Activated CD4-positive, CD25-positive, alpha-beta regulatory T cell treated with anti-CD3 and anti-CD28 coated beads, Interleukin-2, amount 50 U/mL, for 16 hours (primary cell): Measurements from ENCODE around the gene HSPA4L.

Source experiments
- DNase-seq: peaks from one replicate; pipeline ENCODE4 v3.0.0-alpha.2; 2020; ENCODE audit warnings: low read depth, low spot score

Gene HSPA4L

GRCh38 chr4:127870281-127870680 is 88.2 kb downstream of the HSPA4L start:
- no peak for DNase-seq

DNA sequence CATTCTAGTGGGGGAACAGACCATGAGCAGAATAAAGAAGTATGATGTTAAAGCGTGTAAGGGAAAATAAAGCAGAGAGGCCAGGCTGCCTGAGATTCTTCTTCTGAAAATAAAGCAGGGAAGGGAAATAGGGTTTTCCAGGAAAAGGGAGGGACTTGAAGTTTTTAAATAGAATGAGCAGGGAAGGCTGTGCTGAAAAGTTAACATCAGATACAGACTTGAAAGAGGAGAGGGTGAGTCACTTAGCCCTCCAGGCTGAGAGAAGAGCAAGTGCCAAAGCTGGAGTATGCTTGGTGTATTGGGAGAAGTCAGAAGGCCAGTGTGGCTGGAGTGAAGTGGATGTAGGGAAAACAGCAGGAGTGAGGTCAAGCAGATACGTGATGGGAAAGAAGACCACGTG is 88.6 kb downstream of the HSPA4L start:
- DNase-seq = no peak

DNA sequence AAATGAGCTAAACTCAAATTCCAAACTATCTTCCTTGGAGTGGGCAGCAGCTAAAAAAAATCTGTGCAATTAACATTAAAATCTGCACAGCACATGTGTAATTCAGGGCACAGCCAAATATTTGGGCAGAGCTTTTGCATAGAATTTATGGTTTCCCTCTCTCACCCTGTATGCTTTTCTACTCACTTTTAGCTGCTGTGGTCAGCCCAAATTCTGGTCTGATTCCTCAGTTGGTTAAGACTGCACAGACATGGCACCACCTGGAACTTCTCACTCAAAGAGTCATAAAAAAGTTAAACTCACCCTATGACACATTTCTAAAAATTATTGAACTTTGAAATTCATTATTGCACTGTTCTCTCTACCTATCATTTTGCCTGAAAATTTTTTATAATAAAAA is 93.7 kb downstream of the HSPA4L start:
- no peak for DNase-seq

DNA sequence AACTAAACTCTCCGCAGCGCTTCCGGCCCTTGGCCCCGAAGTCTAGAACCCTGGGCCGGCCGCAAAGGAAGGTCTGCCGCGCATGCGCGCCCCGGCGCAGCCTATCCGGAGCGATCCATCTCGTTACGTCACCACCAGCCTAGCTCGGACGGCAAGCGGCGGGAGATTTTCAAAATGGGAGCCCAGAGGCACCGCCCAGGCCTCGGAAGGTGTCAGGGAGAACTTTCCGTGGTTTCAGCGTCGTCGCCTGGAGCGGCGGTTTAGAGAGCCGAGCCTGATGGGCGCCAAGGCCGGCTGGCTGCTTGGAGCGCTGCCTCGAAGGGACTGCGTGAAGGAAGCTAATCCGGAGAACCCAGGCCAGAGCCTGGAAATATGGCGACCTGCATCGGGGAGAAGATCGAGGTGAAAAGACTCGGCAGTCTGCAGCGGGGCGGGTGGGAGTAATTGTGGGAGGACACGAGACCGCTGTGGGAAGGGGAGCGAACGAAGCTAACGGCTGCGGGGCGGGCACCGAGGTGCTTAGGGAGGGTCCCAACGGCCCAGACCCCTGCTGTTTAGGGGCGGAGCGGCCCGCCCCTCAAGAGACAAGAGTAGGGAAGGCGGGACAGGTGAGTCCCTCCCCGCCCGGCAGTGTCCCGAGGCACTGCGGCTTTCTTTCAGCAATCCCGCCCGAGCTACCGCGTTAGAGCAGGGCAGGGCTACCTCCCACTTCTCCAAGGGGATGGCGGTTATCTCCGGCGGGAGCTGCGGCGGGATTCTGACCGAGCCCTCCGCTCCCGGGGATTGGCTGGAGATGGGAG is 98.8 kb downstream of the HSPA4L start, which contains the start of gene PLK4:
PLK4 (plus strand) TSS at position 131 of the 800 bp plus-strand sequence; CDS start at position 373, 242 bp downstream.
- peak; percentile 86 for DNase-seq

- no peak for DNase-seq
Observed at GRCh38 chr4:127881563-127881864, 99.4 kb downstream of the HSPA4L start.

DNA sequence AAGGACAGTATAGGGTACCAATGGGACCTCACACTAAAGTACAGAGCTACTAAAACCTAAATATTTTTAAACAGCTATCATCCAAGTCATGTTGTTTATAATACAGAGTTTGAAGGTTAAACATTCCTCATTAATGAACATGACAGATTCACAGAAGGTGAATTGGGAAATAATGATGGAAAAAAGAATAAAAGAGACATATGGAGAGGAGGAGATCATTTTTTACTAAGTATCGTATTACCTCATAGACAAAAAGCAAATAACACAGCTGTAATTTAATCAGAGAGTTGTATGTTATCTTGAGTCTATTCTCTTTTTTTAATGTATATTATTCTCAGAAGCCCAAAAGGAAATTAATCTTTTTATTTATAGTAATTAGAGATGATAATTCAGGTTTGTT is 106.4 kb downstream of the HSPA4L start:
- DNase-seq = no peak

- no peak for DNase-seq
Observed at GRCh38 chr4:127889903-127890302, 107.8 kb downstream of the HSPA4L start.
